Ramos (cell line): Measurements from ENCODE around the gene PBX2.
"Not testable (repeated sequence)": the region's sequence is repeated elsewhere in the genome, so short reads cannot be mapped to it uniquely, and the experiment has no call there.

Experiments used
- in situ Hi-C: fragments of 300-500 bp; cut with MboI; formaldehyde crosslinking; loops from one replicate; pipeline ENCODE4 v1.14.3; 2022; ENCODE audit warnings: low sequenced_read_pairs; ENCODE audit not compliant: unreplicated experiment

PBX2 gene, protein sequence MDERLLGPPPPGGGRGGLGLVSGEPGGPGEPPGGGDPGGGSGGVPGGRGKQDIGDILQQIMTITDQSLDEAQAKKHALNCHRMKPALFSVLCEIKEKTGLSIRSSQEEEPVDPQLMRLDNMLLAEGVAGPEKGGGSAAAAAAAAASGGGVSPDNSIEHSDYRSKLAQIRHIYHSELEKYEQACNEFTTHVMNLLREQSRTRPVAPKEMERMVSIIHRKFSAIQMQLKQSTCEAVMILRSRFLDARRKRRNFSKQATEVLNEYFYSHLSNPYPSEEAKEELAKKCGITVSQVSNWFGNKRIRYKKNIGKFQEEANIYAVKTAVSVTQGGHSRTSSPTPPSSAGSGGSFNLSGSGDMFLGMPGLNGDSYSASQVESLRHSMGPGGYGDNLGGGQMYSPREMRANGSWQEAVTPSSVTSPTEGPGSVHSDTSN

GRCh38 chr6:32190054-32190851, at the start of gene PBX2:
Gene PBX2 (minus strand): TSS chr6:32190202. CDS start chr6:32189915, 287 bp downstream.
- in situ Hi-C loops = no loop called here

GRCh38 chr6:32239462-32239861, 49.5 kb upstream of the PBX2 start:
- in situ Hi-C loops = loop anchor here (10.0 to 25.0 kb wide), 2 partner anchors 475 to 548 kb away; no protein-coding TSS in a partner anchor

DNA sequence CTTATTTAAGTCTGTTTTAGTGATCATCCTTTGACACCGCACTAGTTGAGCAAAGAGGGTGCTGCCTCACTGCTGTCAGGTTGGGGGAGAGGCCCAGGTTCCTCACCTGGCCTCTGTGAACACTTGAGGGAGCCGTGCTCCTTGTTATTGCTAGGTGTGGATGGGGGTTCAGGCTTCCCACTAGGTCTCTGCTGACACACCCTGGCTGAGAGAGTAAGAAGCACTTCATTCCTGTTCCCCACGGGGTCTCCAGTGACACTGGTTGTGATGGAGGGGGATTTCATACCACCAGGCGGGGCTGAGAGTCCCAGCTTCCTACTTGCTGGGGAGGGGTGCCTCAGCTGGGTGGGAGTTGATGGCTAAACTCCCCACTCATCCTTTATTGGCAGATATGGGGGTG, 44.9 kb upstream of the PBX2 start:
- in situ Hi-C loops = loop anchor here (10.0 to 25.0 kb wide), 2 partner anchors 480 to 552 kb away; no protein-coding TSS in a partner anchor

GRCh38 chr6:32226434-32226833, 36.4 kb upstream of the PBX2 start:
- in situ Hi-C loops = loop anchor here (25.0 kb wide), 1 partner anchor 561 kb away; no protein-coding TSS in a partner anchor

GRCh38 chr6:32224696-32225095, 34.7 kb upstream of the PBX2 start:
- in situ Hi-C loops = loop anchor here (25.0 kb wide), 1 partner anchor 563 kb away; no protein-coding TSS in a partner anchor

DNA sequence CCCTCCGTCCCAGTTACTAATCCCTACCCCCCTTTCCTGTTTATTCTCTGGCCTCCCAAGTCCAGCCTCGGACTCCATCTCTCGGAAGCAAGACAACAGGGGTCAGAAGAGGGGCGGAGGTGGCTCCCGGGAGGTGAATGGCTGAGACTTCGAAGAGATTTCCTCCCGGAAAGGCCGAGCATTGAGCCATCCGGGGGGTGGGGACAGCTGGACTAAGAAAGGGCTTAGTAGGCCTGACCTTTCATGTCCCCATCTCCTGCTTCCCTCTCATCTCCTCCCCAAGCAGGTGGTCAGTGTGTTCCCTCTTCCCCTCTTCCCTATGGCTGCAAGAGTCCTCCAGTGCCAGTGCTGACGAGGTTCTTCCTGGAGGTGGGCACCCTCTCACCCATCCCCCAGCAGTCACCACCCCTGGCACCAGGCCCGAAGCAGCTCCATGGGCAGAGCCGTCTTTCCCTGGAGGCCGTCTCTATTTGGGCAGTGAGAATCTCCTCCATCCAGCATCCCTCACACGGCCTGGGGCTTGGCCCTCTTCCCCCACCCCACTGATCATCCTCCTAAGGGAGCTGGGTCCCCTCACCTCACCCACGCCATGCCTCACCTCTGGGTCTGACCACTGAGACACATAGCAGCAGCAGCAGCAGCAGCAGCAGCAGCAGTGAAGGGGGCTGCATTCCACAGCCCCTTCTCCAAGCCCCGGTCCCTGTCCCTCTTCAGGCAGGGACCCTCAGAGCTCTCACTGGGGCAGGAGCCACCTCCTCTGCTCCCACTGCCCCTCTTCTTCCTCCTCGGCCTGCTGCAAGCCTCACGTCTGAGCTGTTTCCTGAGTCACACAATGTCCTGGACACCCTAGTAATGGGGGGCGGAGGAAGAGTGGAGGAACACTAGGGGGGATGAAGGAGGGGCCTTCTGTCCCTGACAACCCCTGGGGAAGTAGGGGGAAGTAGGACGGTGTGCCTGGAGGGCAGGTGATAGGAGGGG, 33.5 kb upstream of the PBX2 start, which contains the start of gene NOTCH4:
NOTCH4 (minus strand) TSS at position 810 of the 978 bp plus-strand sequence; CDS start at position 671, 139 bp downstream.
- in situ Hi-C loops = no loop called here

- in situ Hi-C loops = no loop called here
Measured at GRCh38 chr6:32222333-32223230, 32.6 kb upstream of the PBX2 start.

GRCh38 chr6:32220021-32220420, 30.0 kb upstream of the PBX2 start:
- in situ Hi-C loops = no loop called here

DNA sequence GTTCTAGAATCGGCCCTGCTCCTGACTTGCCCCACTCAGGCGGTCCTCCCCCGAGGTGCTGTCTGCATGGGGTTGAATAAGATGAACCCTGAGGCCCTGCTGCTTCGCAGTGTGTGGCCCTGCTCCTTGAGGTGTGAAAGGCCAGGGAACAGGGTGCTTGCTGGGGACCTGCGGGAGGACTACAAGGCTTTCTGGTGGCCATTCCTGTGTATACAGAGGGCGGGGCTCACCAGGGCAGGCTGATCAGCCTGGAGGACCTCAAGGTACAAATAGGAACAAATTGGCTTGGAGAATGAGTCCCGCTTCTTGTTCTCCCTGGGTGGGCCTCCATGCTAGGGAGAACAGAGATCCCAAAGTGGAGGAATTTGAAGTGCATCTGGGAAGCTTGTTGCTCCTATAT, 28.2 kb upstream of the PBX2 start:
- in situ Hi-C loops = no loop called here

DNA sequence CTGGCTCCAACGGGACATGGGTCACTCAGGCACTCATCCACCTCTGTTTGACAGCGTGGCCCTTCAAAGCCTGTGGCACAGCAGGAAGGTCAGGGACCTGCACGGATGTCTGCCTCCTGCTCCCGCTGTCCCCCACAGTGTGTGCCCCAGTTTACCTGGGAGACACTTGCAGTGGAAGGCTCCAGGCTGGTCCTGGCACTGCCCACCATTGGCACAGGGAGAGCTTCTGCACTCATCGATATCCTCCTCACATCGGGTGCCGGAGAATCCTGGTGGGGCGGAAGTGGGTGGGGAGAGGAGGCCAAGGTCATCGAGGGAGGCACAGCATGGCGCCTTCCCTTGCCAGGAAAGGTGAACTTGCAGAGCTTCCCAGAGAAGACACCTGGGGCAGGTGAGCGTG, 27.0 kb upstream of the PBX2 start:
- in situ Hi-C loops = no loop called here

DNA sequence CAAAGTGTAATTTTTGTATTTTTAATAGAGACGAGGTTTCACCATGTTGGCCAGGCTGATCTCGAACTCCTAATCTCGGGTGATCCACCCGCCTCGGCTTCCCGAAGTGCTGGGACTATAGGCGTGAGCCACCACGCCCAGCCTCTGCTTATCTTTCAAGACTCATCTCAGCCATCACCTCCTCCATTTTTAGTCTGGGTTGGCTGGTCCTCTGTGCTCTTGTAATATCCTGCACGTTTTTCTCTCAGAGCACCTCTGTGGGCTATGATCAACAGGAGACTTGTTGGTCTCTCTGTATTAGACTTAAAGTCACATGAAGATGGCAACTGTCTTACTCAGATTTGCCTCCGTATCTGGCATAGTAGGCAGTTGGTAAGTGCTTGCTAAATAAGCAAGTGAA, 26.3 kb upstream of the PBX2 start:
- in situ Hi-C loops = no loop called here

DNA sequence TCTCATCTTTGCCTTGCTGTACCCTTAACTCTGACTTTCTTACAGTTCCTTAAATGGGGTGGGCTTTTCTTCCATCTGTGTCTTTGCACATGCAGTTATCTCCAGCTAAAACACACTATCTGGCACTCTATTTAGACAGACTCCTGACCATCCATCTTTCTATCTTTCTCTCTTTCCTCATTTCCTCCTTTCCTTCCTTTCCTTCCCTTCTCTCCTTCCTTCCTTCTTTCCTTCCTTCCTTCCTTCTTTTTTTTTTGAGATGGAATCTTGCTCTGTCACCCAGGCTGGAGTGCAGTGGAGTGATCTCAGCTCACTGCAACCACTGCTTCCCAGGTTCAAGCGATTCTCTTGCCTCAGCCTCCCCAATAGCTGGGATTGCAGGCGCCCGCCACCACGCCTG, 25.6 kb upstream of the PBX2 start:
- in situ Hi-C loops = no loop called here

DNA sequence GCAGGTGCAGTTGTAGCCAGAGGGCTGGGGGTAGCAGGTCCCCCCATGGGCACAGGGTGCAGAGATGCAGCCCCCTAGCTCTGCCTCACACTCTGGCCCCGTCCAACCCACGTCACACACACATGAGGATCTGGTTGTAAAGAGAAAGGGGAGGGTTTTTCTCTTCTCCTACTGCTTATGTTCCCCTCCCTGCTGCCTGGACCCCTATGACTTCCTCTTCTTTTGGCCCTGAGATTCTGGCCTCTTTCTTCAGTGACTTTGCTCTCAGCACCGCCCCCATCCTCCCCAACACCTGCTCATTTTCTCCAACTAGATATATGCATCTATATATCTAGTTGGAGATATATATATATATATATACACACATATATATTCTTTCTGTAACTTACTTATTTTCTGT, 24.1 kb upstream of the PBX2 start:
- in situ Hi-C loops = no loop called here

DNA sequence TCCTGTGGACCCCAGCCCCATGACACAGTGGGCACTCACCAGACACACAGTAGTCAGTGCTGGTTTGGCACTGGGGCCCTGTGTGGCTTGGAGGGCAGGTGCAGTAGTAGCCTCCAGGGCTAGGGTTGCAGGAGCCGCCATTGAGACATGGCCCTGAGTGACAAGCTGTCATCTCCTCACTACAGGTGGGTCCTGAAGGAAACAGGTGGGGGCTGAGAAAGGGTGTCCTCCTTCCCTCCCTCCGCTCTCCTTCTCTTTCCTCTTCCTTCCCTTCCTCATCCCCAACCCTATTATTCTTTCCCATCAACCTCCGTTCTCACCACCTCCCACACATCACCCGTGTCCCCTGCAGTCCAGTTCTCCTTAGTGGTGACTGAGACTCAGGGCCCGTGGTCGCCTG, 23.6 kb upstream of the PBX2 start:
- in situ Hi-C loops = no loop called here

- in situ Hi-C loops = no loop called here
Measured at GRCh38 chr6:32212076-32212760, 22.2 kb upstream of the PBX2 start.

- in situ Hi-C loops = not testable (repeated sequence)
Measured at GRCh38 chr6:32211432-32211831, 21.4 kb upstream of the PBX2 start.

DNA sequence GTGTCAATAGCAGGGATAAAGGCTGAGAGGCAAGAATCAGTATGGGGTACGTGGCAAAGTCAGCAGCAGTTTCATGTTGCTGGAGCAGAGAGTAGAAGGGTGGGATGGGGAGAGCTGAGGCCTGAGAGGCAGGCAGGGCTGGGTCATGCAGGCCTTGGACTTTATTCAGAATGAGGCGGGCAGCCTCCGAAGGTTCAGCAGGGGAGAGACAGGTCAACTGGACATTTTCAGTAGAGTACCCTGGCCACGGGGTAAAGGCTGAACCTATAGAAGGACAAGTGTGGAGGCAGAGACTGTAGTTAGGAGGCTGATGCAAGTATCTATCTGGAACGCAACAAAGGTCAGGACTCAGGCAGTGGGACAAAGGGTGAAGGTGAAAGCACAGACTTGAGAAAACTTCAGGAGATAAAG, 20.2 kb upstream of the PBX2 start:
- in situ Hi-C loops = no loop called here

DNA sequence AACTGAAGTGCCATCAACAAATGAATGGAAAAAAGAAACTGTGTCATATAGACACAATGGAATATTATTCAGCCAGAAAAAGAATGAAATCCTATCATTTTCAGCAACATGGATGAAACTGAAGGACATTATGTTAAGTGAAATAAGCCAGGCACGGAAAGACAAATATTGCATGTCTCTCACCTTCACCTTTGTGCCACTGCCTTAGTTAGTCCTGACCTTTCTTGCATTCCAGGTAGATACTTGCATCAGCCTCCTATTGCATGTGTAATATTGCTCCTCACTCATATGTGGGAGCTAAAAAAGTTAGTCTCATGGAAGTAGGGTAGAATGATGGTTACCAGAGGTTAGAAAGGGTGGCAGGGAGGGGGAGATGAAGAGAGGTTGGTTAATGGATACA, 19.0 kb upstream of the PBX2 start:
- in situ Hi-C loops = no loop called here
